Neural progenitor cell (in vitro differentiated cells): ENCODE measurements around the gene ETV6.

Experiments
- EZH2 ChIP-seq: fragments of 200-600 bp; sonication (generic); IDR thresholded peaks from 2 replicates; pipeline ENCODE4 v1.6.1; 2017; ENCODE audit warnings: antibody characterized with exemption, mild to moderate bottlenecking, moderate library complexity
- TF ChIP-seq, protein P1 (sequence below): fragments of 200-600 bp; sonication (generic); IDR thresholded peaks from 2 replicates; pipeline ENCODE4 v1.5.1; 2017; ENCODE audit warnings: antibody characterized with exemption, mild to moderate bottlenecking

DNA sequence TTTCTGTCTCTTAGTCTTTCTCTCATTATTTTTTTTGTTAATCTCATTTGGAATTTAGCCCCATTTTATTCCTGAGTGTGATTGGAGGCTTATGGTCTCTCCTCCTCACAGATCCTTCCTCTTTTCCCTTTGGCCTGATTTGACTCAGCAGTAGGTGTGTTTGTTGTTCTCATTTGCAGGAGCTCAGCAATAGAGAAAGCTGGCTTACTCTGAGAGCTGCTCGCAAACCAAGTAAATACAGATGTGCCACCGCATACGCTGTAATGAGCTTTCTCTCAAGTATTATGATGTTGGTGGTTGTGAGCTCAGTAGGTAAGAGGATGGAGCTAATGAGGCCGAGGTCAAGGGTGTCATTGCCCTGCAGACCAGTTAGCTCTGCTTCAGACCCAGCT, 206.5 kb downstream of the ETV6 start:
- TF ChIP-seq EZH2: no peak
- TF ChIP-seq, protein P1, sequence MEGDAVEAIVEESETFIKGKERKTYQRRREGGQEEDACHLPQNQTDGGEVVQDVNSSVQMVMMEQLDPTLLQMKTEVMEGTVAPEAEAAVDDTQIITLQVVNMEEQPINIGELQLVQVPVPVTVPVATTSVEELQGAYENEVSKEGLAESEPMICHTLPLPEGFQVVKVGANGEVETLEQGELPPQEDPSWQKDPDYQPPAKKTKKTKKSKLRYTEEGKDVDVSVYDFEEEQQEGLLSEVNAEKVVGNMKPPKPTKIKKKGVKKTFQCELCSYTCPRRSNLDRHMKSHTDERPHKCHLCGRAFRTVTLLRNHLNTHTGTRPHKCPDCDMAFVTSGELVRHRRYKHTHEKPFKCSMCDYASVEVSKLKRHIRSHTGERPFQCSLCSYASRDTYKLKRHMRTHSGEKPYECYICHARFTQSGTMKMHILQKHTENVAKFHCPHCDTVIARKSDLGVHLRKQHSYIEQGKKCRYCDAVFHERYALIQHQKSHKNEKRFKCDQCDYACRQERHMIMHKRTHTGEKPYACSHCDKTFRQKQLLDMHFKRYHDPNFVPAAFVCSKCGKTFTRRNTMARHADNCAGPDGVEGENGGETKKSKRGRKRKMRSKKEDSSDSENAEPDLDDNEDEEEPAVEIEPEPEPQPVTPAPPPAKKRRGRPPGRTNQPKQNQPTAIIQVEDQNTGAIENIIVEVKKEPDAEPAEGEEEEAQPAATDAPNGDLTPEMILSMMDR: no peak
